ENCODE data around the gene ATG9B. TPM values are rescaled to one million over a fixed set of nuclear protein-coding genes. Genes with fewer than 3 reads are reported as not detected.
"Not testable (repeated sequence)": the region's sequence is repeated elsewhere in the genome, so short reads cannot be mapped to it uniquely, and the experiment has no call there.

The ATG9B gene
- total RNA-seq, 1 donor from 2014 or later: not detected

DNA sequence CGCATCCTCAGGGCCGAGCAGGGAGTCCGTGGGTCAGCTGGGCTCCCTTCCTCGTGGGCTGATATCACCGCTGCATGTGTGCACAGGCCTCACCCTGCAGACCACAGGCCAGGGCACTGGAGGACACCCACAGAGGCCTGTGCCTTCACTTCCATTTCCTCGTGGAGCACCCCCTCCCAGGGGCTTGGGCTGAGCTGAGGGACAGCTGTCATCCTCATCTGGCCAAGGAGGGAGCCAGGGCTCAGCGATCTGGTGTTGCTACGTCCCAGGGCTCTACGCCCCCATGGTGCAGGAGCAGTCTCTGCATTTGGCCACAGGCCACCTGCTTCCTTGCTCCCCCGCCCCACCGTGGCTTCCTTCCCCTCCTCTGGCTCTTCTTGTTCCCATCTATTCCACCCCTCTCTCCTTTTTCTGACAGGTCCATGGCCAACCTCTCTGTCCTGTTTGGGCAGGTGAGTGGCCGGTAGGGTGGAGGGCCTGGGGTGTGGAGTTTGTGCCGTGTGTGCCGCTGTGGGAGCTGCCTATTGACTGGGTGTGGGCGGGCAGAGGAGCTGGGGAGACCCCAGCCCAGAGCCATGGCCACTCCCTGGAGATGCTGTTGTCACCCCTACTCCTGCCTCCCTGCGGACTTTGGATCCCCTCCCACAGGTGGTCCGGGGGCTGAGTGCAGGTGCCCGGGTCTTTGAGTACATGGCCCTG, 15.7 kb upstream of the ATG9B start:
- DNase-seq (ENCODE audit: low spot score) (no peak), ATAC-seq (peak; percentile 19)

DNA sequence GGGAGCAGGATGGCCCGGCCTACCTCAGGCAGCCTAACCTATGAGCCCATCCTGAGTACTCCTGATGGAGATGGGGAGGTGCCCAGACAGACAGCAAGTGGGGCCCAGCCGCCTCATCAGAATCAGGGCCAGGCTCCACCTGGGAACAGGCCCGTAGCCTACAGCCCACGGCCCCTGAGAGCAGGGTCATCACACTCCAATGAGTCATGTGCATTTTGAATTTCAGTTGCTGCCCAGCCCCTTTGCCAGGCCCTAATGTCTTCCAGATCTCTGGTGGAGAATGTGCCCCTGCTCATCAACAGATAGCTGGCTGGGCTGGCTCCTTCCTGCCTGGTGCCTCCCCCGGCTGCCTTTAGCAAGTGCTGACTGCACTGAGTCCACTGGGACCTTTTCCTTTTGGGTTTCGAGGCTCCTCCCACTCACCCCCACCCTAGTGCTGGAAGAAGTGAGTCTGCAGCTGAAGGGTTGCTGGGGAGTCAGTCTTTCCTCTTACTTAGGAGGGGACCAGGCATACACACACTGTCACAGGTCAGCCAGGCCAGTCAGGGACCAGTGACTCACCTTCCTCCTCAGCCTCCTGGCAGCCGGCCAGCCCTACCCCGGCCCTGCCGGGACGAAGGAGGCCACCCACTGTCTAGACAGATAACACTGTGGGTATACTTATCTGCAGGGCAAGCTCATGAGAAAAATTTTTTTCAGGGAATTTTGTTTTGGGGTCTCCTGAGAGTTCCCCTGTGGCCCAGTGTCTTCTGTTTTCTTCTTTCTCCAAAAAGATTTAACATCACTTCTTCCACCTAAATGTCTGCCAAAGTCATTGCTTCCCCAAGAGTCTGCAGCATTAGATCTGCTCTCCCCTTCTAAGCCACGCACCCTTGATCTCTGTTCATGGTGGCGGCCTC, 14.9 kb upstream of the ATG9B start:
- no peak for DNase-seq (ENCODE audit: low spot score)

DNA sequence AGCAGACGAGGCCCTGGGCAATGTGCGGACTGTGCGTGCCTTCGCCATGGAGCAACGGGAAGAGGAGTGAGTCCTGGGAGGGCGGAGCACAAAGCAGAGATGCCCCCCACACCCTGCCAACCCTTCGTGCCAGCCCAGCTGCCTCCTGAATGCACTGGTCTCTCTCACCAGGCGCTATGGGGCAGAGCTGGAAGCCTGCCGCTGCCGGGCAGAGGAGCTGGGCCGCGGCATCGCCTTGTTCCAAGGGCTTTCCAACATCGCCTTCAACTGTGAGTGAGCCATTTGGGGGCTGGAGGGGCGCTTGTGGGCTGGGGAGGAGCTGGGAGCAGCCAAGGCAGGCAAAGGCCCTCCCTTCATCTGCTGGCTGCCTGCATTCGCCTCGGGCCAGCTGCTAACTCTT, 11.6 kb upstream of the ATG9B start:
- ATAC-seq (no peak), DNase-seq (ENCODE audit: low spot score) (no peak)

More for the DNA sequence above, 14.9 kb upstream of the ATG9B start:
- peak; percentile 56 for ATAC-seq

DNA sequence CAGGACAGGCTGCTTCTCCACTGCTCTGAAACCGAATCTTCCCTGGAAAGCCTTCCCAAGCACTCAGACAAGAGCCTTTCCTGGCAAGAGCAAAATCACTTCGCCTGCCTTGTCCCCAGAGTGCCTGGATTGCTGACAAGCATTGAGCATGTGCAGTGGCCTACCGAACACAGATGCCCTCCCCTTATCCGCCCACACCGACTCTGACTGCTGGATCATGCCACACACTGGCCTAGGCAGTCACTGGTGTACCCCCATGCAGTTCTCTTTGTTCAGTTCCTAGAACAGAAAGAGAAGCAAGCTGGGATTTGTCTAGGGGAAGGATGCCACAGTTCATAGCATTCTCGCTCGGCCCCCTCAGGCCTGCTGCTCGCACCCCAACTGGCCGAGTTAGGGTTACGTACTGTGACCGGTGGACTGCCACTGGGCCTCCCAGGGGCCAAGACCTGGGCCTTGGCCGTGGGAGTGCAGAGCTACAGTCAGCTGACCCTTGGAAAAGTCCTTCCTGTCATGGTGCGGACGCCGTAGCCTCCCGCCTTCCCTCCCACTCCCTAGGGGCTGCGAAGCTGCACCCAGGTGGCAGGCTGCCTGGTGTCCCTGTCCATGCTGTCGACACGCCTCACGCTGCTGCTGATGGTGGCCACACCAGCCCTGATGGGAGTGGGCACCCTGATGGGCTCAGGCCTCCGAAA, 10.9 kb upstream of the ATG9B start:
- ATAC-seq: no peak

DNA sequence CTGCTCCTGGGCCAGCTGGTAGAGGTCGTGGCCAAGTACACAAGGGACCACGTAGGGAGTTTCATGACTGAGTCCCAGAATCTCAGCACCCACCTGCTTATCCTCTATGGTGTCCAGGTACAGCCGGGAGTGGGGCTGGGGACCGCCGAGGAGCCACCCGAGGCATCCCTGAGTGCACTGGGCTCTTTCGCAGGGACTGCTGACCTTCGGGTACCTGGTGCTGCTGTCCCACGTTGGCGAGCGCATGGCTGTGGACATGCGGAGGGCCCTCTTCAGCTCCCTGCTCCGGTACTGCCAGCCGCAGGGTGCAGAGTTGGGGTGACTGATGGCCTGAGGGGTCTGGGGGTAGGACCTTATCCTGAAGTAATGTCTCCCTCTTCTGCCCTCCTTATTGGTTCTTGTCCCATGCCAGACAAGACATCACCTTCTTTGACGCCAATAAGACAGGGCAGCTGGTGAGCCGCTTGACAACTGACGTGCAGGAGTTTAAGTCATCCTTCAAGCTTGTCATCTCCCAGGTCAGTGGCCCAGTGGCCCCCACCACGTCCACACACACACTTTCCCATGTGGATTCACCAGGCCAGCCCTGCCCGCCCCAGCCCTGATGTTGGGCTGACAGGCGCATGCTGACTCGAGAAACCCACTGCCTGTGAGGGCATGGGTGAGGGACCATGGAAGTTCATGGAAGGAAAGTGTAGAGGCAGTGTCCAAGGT, 10.2 kb upstream of the ATG9B start:
- no peak for ATAC-seq
- DNase-seq (ENCODE audit: low spot score): no peak

More for the DNA sequence above, 10.9 kb upstream of the ATG9B start:
- DNase-seq (ENCODE audit: low spot score): no peak

DNA sequence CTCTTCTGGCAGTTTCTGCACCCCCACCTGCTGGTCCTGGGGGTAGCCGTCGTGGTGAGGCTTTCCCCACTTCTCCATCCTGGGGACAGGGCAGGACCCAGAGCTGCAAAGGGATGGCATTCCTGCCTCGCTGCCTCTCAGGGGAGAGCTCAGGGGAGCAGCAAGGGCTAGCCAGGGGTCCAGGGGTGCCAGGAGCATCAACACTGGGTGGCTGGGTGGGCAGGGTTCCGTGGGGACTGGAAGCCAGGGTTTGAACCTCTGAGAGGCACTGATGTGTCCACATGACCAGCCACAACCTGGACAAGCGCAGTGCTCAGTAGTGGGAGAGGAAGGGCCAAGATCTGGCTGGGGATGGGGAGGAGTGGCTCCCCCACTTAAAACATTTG, 9.6 kb upstream of the ATG9B start:
- DNase-seq (ENCODE audit: low spot score): no peak
- ATAC-seq: no peak

DNA sequence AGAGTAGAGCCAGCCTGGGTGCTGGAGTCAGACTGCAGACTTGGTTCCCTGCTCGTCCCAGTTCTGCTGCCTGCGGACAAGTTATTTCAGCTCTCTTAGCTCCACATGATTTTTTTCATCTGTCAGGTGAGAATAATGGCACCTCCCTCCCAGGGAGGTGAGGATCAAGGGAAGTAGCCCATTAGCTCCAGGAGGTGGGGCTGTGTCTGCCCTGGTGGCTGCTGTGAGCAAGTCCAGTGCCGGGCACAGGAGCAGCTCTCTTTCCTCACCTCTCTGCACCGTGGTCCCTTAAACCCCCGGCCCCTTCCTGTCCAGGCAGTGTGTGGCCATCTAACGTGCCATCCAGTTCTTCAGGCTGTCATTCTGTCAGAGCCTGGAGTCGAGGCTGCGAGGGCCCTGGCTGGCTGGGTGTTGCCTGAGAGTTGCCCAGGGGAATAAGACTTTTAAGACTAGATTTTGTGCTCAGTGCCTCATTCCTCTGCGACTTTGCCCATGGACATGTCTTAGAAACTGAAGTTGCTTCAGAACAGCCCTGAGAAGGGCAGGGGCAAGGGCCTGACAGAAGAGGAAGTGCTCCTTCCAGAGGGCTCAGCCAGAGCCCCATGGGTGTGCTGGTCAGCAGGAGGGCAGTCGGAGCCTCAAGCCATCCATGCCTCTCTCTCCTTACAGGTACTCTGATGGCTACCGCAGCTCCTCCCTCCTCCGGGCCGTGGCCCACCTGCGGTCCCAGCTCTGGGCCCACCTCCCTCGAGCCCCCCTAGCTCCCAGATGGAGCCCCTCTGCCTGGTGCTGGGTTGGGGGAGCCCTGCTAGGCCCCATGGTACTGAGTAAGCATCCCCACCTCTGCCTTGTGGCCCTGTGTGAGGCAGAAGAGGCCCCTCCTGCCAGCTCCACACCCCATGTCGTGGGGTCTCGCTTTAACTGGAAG, 8.9 kb upstream of the ATG9B start:
- DNase-seq (ENCODE audit: low spot score): no peak
- ATAC-seq: no peak

DNA sequence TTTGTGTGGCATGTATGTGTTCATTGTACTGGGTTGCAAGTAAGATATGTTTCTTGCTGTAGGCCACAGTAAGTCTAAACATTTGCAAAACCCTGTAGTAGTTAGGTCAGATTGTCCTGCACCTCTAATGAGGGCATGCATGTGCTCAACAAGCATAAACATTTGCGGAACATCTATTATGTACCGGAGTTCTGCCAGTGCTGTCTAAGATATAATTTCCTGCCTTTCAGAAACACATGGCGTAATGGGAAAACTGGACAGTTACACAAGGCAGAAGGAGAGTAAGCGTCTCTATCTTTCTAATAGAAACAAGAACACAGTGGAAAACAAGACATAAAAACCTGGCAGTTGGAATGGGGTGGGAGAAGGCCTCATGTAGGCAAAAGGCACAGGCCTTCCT, 6.7 kb upstream of the ATG9B start:
- ATAC-seq (no peak), DNase-seq (ENCODE audit: low spot score) (no peak)

DNA sequence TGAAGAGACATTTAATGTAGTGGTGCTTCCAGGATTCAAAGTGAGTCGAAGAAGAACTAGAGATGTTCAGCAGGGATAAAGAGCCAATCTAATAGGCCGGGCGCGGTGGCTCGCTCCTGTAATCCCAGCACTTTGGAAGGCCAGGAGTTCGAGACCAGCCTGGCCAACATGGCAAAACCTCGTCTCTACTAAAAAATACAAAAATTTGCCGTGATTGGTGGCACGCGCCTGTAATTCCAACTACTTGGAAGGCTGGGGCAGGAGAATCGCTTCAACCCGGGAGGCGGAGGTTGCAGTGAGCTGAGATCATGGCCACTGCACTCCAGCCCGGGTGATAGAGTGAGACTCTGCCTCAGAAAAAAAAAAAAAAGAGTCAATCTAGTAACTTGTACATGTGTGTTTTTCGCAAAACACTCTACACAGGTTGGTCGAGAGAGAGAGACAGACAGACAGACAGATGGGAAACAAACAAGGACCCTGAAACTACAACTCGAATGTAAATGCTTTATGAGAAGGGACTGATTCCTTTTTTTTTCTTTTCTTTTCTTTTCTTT, 4.7 kb upstream of the ATG9B start:
- ATAC-seq (no peak), DNase-seq (ENCODE audit: low spot score) (no peak)

DNA sequence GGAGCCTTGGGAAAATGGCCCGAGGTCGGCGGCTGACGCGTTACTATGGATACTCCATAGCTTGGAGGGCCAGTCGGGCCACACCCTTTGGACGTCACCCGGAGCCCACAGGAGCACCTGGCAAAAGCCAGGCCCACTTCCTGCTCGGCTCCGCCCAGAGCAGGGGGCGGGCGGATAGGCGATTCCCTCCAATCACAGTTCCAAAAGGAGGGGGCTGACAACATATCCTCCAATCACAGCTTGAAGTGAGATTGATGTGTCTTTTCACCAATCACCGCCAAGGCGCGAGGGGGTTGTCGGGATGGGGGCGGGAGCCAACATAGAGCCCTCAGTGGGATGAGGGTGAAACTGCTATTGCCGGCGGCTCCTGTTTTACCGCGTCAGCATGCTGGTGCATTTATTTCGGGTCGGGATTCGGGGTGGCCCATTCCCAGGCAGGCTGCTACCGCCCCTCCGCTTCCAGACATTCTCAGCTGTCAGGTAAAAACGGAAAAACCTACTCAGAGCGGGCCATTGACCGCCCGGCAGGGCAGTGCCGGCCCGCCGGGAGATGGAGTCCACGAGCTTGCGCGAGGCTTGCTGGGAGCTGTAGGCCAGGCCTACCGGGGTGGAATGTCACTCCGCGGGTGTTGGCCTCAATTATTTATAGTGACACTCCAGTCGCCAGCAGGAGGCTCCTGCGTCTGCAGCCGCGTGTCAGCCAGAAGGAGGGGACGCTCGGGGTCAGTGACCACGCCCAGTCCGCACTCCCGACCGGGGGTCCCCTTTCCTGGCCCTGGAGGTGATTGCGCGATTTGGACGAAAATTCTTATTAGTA, 4.0 kb upstream of the ATG9B start, which contains the start of gene ABCB8:
Gene ABCB8 (plus strand): TSS at position 320 of the 817 bp plus-strand sequence. CDS start 66 bp downstream, at position 386.
- DNase-seq (ENCODE audit: low spot score) (peak; percentile 99), ATAC-seq (peak; percentile 93)

DNA sequence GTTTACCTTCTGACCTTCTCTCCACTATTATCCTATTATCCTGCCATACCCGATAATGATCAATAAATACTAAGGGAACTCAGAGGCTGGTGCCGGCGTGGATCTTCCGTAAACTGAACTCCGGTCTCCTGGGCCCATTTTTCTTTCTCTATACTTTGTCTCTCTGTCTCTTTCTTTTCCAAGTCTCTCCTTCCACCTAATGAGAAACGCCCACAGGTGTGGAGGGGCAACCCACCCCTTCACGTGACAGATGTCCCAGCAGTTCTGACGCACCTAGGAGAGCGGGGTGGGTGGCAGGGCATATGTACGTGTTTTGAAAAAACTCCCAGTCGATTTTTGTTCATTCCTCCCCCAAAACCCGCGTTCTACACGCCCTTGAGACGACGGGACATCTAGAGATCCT, 3.4 kb upstream of the ATG9B start:
- not testable (repeated sequence) for ATAC-seq; DNase-seq (ENCODE audit: low spot score)

DNA sequence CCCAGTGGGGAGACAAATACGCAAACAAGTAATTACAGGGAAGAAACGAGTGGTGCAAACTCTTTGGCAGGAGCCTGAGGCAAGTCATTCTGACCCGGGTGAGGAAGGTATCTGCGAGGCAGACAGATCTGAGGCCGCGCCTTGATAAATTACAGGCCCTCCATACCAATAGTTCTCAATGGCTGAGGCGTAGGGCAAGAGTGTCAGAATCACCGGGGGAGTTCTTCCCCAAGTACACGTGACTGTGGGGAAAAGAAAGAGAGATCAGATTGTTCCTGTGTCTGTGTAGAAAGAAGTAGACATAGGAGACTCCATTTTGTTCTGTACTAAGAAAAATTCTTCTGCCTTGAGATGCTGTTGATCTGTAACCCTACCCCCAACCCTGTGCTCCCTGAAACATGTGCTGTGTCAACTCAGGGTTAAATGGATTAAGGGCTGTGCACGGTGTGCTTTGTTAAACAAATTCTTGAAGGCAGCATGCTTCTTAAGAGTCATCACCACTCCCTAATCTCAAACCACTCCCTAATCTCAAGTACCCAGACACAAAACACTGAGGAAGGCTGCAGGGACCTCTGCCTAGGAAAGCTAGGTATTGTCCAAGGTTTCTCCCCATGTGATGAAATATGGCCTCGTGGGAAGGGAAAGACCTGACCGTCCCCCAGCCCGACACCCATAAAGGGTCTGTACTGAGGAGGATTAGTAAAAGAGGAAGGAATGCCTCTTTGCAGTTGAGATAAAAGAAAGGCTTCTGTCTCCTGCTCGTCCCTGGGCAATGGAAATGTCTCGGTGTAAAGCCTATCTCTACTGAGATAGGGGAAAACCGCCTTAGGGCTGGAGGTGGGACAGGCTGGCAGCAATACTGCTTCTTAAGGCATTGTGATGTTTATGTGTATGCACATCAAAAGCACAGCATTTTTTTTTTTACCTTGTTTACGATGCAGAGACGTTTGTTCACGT, 2.8 kb upstream of the ATG9B start:
- not testable (repeated sequence) for ATAC-seq; DNase-seq (ENCODE audit: low spot score)

DNA sequence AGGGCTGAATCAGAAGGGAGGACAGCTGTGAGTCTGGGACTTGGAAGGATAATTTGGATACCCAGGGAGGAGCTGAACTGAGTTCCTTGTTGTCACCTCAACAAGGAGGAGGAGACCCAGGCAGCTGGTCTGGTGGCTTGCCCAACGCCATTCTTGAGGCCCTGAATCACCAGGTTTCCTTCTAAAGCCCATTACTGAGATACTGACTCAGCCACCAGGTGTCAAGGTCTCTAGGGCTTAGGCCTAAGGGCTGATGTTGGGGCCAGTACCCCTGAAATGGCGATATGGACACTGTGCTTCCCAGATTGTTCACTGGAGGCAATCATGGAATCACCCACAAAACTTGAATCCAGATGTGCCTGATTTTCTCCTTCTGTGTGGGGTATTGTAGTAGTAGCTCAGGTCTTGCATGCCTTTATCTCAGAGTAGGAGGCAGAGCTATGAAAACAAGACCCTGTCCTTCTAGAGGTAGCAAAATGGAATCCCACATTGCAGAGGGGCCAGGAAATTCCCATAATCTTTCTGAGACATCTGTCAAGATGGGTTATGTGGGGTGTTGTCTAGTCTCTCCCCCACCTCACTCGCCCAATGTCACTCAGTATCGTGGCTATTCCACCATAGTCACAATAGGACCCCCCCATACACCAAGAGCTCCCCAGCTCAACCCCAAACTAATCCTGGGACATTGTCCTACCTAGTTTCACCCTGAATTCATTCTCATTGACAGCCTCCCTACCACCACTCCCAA, 1.8 kb upstream of the ATG9B start:
- ATAC-seq: no peak

DNA sequence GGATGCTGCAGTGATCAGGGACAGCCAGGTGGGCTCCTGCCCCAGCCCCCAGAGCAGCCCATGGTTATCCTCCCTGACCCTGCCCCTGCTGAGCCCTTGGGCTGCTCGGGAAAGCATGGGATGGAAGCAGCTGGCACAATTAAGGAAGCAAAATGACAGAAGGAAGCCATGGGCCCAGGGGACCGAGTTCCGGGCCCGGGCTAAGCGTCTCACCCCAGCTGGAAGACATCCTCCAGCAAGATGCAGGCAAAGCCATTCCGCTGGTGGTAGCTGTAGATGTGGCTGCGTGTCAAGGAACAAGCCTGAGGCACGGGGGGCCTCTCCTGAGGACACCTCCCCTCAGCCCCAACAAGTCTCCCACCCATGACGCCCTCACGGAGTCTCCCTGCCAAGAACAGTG, 1.1 kb downstream of the ATG9B start:
- DNase-seq (ENCODE audit: low spot score): no peak
- no peak for ATAC-seq

More for the DNA sequence above, 1.8 kb upstream of the ATG9B start:
- no peak for DNase-seq (ENCODE audit: low spot score)

DNA sequence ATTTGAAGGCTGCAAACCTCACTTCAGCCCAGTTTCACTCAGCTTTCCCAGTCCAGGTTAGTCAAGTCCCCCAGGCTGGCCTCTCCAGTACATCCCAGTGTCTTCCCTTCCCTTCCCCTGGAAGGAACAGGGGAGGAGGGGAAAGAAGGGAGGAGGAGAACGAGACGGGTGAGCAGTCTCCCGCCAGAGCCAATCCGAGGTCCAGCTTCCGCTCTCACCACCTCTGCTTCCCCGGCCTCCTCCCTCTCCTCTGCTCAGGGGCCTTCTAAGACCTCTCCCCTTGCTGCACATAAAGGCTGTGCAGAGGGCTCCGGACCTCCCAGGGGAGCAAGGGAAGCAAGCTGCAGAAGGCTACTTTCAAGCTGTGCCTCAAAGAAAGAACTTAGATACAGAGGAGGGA, 4.1 kb downstream of the ATG9B start:
- no peak for DNase-seq (ENCODE audit: low spot score)
- ATAC-seq: no peak

DNA sequence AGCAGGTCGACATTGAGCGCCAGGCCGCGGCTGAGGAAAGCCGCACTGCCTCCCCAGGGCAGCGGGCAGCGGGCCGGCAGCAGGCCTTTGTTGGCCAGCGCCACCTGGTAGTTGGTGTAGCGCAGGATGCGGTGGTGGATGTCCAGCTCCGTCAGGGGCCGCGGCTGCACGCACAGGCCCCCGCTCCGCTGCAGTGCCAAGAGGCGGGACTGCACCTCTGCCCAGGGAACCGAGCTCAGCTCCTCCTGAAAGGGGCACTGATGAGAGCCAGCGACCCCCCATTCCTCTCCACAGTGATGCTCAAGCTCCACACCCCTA, 5.2 kb downstream of the ATG9B start:
- peak; percentile 28 for ATAC-seq
- DNase-seq (ENCODE audit: low spot score): no peak
